ENCODE results near the gene NDE1. TPM values are rescaled to one million over a fixed set of nuclear protein-coding genes. Genes with fewer than 3 reads are reported as not detected.
A peak's percentile ranks its signal among the peaks of the same experiment; 100 is the strongest.

Gene NDE1
- total and polyA plus RNA-seq, 8 donors = 6.7 to 286 (median 26.5) TPM

GRCh38 chr16:15775663-15776304 is 125.7 kb downstream of the NDE1 start:
- no peak for DNase-seq
- Histone ChIP-seq H3K27ac (peak overlapping the region in 2 of 5 donors; percentile 12 to 30), H3K4me3 (no peak overlapping the region), H3K4me1 (peaks cover 0 to 36% (median 8%) of the 10 kb centered on the region in 4 donors), H3K27me3 (no peaks in the 10 kb centered on the region), H3K36me3 (peaks cover 0 to 29% (median 8%) of the 10 kb centered on the region in 4 donors), H3K9me3 (no peaks in the 10 kb centered on the region)
- WGBS, 5 donors = 61 to 72% (median 70%) methylated on average over 7 of the region's 7 CpGs
- TF ChIP-seq CTCF (IDR thresholded peaks at IDR 0.05) (no peak), POLR2A (IDR thresholded peaks at IDR 0.05) (no peak), POLR2AphosphoS5 (IDR thresholded peaks at IDR 0.05) (no peak), EP300 (IDR thresholded peaks at IDR 0.05) (no peak)
- intact Hi-C loops (cut with DNase I; ENCODE audit: low total_unique reads) = no loop called here

Other genes starting within 250 kb of the NDE1 start
- gene BMERB1, start 215.7 kb upstream of the NDE1 start, total RNA-seq = 10 to 100 TPM in 4 of 5 donors, 1 to 10 TPM in 1; 4.6 to 99.5 (median 22.6) TPM
- 10 to 100 TPM; 19.0 to 30.9 (median 29.5) TPM for gene BMERB1, start 215.7 kb upstream of the NDE1 start, polyA plus RNA-seq
- gene MARF1, start 7.1 kb upstream of the NDE1 start, total RNA-seq = 10 to 100 TPM; 36.9 to 65.3 (median 57.1) TPM
- 10 to 100 TPM; 15.5 to 24.6 (median 16.1) TPM for gene MARF1, start 7.1 kb upstream of the NDE1 start, polyA plus RNA-seq
- 1,000 to 10,000 TPM in 4 of 5 donors, 100 to 1,000 TPM in 1; 496 to 3,048 (median 1,297) TPM for gene MYH11, start 206.8 kb downstream of the NDE1 start, total RNA-seq
- 100 to 1,000 TPM in 1 of 3 donors, 10 to 100 TPM in 2; 33.8 to 494 (median 44.0) TPM for gene MYH11, start 206.8 kb downstream of the NDE1 start, polyA plus RNA-seq
- 10 to 100 TPM in 2 of 5 donors, 1 to 10 TPM in 3; 7.0 to 40.0 (median 8.2) TPM for gene CEP20, start 238.4 kb downstream of the NDE1 start, total RNA-seq
- gene CEP20, start 238.4 kb downstream of the NDE1 start, polyA plus RNA-seq = 10 to 100 TPM; 22.2 to 38.3 (median 24.0) TPM

Data from stomach (tissue), 9 donors.